HG03060 (cell line): ENCODE measurements around the gene KCNMA1.
"Not testable (repeated sequence)": the region's sequence is repeated elsewhere in the genome, so short reads cannot be mapped to it uniquely, and the experiment has no call there.

Experiments used
- ATAC-seq: cut with Tn5 transposase; IDR thresholded peaks from one replicate; pipeline ENCODE4 v1.9.1; 2021; ENCODE audit warnings: low read depth, moderate number of reproducible peaks; ENCODE audit not compliant: unreplicated experiment

The KCNMA1 gene

GRCh38 chr10:77433546-77433945 lies 204.1 kb downstream of the KCNMA1 start:
- ATAC-seq, result no peak

- ATAC-seq, result no peak
These were observed 205.4 kb downstream of the KCNMA1 start for GRCh38 chr10:77431980-77432797.

- no peak for ATAC-seq
These were observed 206.4 kb downstream of the KCNMA1 start for GRCh38 chr10:77431209-77431611.

GRCh38 chr10:77430530-77430929 lies 207.1 kb downstream of the KCNMA1 start:
- ATAC-seq, result no peak

- no peak for ATAC-seq
These were observed 208.8 kb downstream of the KCNMA1 start for GRCh38 chr10:77428691-77429395.

GRCh38 chr10:77424257-77424656 lies 213.4 kb downstream of the KCNMA1 start:
- no peak for ATAC-seq

- ATAC-seq, result no peak
These were observed 214.9 kb downstream of the KCNMA1 start for GRCh38 chr10:77422491-77423338.

- ATAC-seq, result no peak
These were observed 216.0 kb downstream of the KCNMA1 start for GRCh38 chr10:77421591-77421990.

- ATAC-seq, result no peak
These were observed 216.6 kb downstream of the KCNMA1 start for GRCh38 chr10:77420947-77421523.

GRCh38 chr10:77419979-77420378 lies 217.6 kb downstream of the KCNMA1 start:
- ATAC-seq, result no peak

GRCh38 chr10:77419056-77419455 lies 218.6 kb downstream of the KCNMA1 start:
- ATAC-seq, result no peak

GRCh38 chr10:77417806-77418640 lies 219.6 kb downstream of the KCNMA1 start:
- ATAC-seq, result no peak

- no peak for ATAC-seq
These were observed 220.2 kb downstream of the KCNMA1 start for GRCh38 chr10:77417359-77417758.

GRCh38 chr10:77416311-77417135 lies 221.1 kb downstream of the KCNMA1 start:
- no peak for ATAC-seq

- no peak for ATAC-seq
These were observed 222.2 kb downstream of the KCNMA1 start for GRCh38 chr10:77415313-77415960.

- no peak for ATAC-seq
These were observed 224.4 kb downstream of the KCNMA1 start for GRCh38 chr10:77413231-77413630.

- ATAC-seq, result not testable (repeated sequence)
These were observed 225.0 kb downstream of the KCNMA1 start for GRCh38 chr10:77412573-77413133.

- no peak for ATAC-seq
These were observed 225.8 kb downstream of the KCNMA1 start for GRCh38 chr10:77411805-77412204.
